IMR-90 (cell line): ENCODE results near the gene UCP3. TPM values are rescaled to one million over a fixed set of nuclear protein-coding genes. Genes with fewer than 3 reads are reported as not detected.

ENCODE experiments used
- ATAC-seq: fragments of 200-7000 bp; cut with Tn5 transposase; 2 replicates; pipeline ENCODE4 v1.9.1; 2020; ENCODE audit warnings: low read depth, mild to moderate bottlenecking, moderate library complexity
- BruUV-seq: library from RNA; stranded (reverse); fragments of 400-500 nt; replicated peaks from 2 replicates; lab custom pipeline; 2021; lab: Mats Ljungman, UMichigan
- CTCF ChIA-PET: fragments of 300-600 bp; formaldehyde crosslinking; extraction: SDS; loops from one replicate; lab custom pipeline; 2021; ENCODE audit warnings: antibody characterized with exemption; lab: Yijun Ruan, JAX
- POLR2A ChIA-PET: fragments of 300-600 bp; sonication (Branson Sonifier 250); formaldehyde crosslinking; loops from one replicate; lab custom pipeline; 2022; ENCODE audit warnings: antibody characterized with exemption; ENCODE audit not compliant: unreplicated experiment; lab: Charles Lee
- DNase-seq: peaks from one replicate; pipeline ENCODE4 v3.0.0; 2013
- H2AFZ ChIP-seq: replicated peaks from 2 replicates; pipeline ENCODE3; 2013; ENCODE audit warnings: low read length, mild to moderate bottlenecking; ENCODE audit not compliant: poor library complexity
- H2AK5ac ChIP-seq: 2 replicates; pipeline ENCODE4 v1.6.1; 2013; ENCODE audit warnings: low read depth, low read length, inconsistent platforms
- H2AK9ac ChIP-seq: replicated peaks from 2 replicates; pipeline ENCODE3; 2013; ENCODE audit warnings: mild to moderate bottlenecking, low read depth, low read length, moderate library complexity; ENCODE audit not compliant: poor library complexity
- H2BK120ac ChIP-seq: 2 replicates; pipeline ENCODE4 v1.6.1; 2013; ENCODE audit warnings: low read depth, low read length, inconsistent platforms
- H2BK15ac ChIP-seq: 3 replicates; pipeline ENCODE4 v1.6.1; 2013; ENCODE audit warnings: low read depth, low read length, inconsistent platforms
- H2BK20ac ChIP-seq: 2 replicates; pipeline ENCODE4 v1.6.1; 2013; ENCODE audit warnings: low read depth, mild to moderate bottlenecking, inconsistent platforms, low read length, moderate library complexity
- H2BK5ac ChIP-seq: 2 replicates; pipeline ENCODE4 v1.6.1; 2013; ENCODE audit warnings: mild to moderate bottlenecking, low read depth, low read length, inconsistent platforms; ENCODE audit not compliant: poor library complexity, severe bottlenecking
- H3K14ac ChIP-seq: replicated peaks from 2 replicates; pipeline ENCODE4 v1.6.1; 2013; ENCODE audit warnings: low read depth, low read length, inconsistent platforms
- H3K18ac ChIP-seq: 2 replicates; pipeline ENCODE4 v1.6.1; 2013; ENCODE audit warnings: low read depth, low read length, control low read depth
- H3K23ac ChIP-seq: 2 replicates; pipeline ENCODE4 v1.6.1; 2013; ENCODE audit warnings: low read depth, low read length, inconsistent platforms
- H3K27ac ChIP-seq: 2 replicates; pipeline ENCODE4 v1.5.1; 2013; ENCODE audit warnings: mild to moderate bottlenecking, control low read depth, low read length; ENCODE audit not compliant: insufficient read depth
- H3K27me3 ChIP-seq: 2 replicates; pipeline ENCODE4 v1.6.1; 2013; ENCODE audit warnings: low read length; ENCODE audit not compliant: control insufficient read depth, insufficient read depth
- H3K36me3 ChIP-seq: 2 replicates; pipeline ENCODE4 v1.6.1; 2013; ENCODE audit warnings: low read length, mixed read lengths; ENCODE audit not compliant: control insufficient read depth, insufficient read depth
- H3K4ac ChIP-seq: 2 replicates; pipeline ENCODE4 v1.6.1; 2013; ENCODE audit warnings: low read depth, low read length, inconsistent platforms
- H3K4me1 ChIP-seq: 2 replicates; pipeline ENCODE4 v1.6.1; 2013; ENCODE audit warnings: low read length, mixed read lengths; ENCODE audit not compliant: control insufficient read depth, insufficient read depth
- H3K4me2 ChIP-seq: 2 replicates; pipeline ENCODE4 v1.6.1; 2013; ENCODE audit warnings: low read depth, mild to moderate bottlenecking, control low read depth, low read length, moderate library complexity
- H3K4me3 ChIP-seq: 2 replicates; pipeline ENCODE4 v1.5.1; 2013; ENCODE audit warnings: low read depth, mild to moderate bottlenecking, control low read depth, low read length, moderate library complexity; ENCODE audit not compliant: insufficient read depth
- H3K56ac ChIP-seq: 2 replicates; pipeline ENCODE4 v1.6.1; 2013; ENCODE audit warnings: low read length, inconsistent platforms; ENCODE audit not compliant: insufficient read depth; ENCODE audit errors: extremely low read depth
- H3K79me1 ChIP-seq, 2 experiments: 2 replicates each; pipeline ENCODE4 v1.6.1; 2013; ENCODE audit warnings: low read length in 2 of 2, inconsistent platforms in 1 of 2, low read depth in 1 of 2
- H3K9ac ChIP-seq: 2 replicates; pipeline ENCODE4 v1.6.1; 2013; ENCODE audit warnings: low read depth, low read length, control low read depth
- H3K9me1 ChIP-seq: 2 replicates; pipeline ENCODE4 v1.6.1; 2013; ENCODE audit warnings: low read length, inconsistent platforms; ENCODE audit not compliant: insufficient read depth
- H3K9me3 ChIP-seq: 2 replicates; pipeline ENCODE4 v1.6.1; 2013; ENCODE audit warnings: low read length; ENCODE audit not compliant: control insufficient read depth, insufficient read depth
- H4K20me1 ChIP-seq: 2 replicates; pipeline ENCODE4 v1.6.1; 2013; ENCODE audit warnings: low read length, inconsistent platforms; ENCODE audit not compliant: insufficient read depth
- H4K5ac ChIP-seq: 2 replicates; pipeline ENCODE4 v1.6.1; 2013; ENCODE audit warnings: mild to moderate bottlenecking, low read depth, low read length, control low read depth
- H4K8ac ChIP-seq, 2 experiments: 2 replicates each; pipeline ENCODE4 v1.6.1; 2013; ENCODE audit warnings: low read depth in 2 of 2, low read length in 2 of 2, control low read depth in 1 of 2, inconsistent platforms in 1 of 2
- H4K91ac ChIP-seq: 2 replicates; pipeline ENCODE4 v1.6.1; 2013; ENCODE audit warnings: low read depth, low read length, inconsistent platforms; ENCODE audit not compliant: insufficient read depth
- CEBPB ChIP-seq: IDR thresholded peaks from 2 replicates; pipeline ENCODE4 v1.6.1; 2012; ENCODE audit warnings: low read depth, low read length, improper control_type of control experiment
- MAFK ChIP-seq: IDR thresholded peaks from 2 replicates; pipeline ENCODE4 v1.6.1; 2012; ENCODE audit warnings: low read depth, low read length, improper control_type of control experiment
- WGBS, 2 experiments: methylation state at CpG; one replicate each; pipeline versions ENCODE4 v1.1.5 to v1.1.7; 2013; ENCODE audit warnings: missing lambda C conversion rate in 2 of 2; ENCODE audit not compliant: insufficient read length in 1 of 2; ENCODE audit errors: extremely low coverage in 2 of 2; 5-methylcytosine and 5-hydroxymethylcytosine counted together
- dilution Hi-C: fragments of 300-500 bp; cut with HindIII; formaldehyde crosslinking; loops from one replicate; pipeline ENCODE4 v1.14.3; 2018; ENCODE audit warnings: low sequenced_read_pairs; ENCODE audit not compliant: unreplicated experiment
- in situ Hi-C: fragments of 300-500 bp; cut with MboI; formaldehyde crosslinking; loops from 3 replicates; pipeline ENCODE4 v1.14.3; 2019; ENCODE audit warnings: low sequenced_read_pairs, inconsistent platforms, mixed read lengths
- intact Hi-C: fragments of 100-400 bp; cut with micrococcal nuclease; formaldehyde crosslinking; loops from 2 replicates; pipeline ENCODE4 v1.10.0; 2022
- polyA plus RNA-seq, 3 experiments: library from polyadenylated mRNA; depleted of rRNA; stranded (reverse); fragments of >200 nt; gene quantifications; 2 replicates each; pipeline ENCODE4 v1.2.3, GENCODE V29; 2012; ENCODE audit warnings: low replicate concordance in 1 of 3
- total RNA-seq: library from RNA; depleted of rRNA; stranded (reverse); fragments of >200 nt; gene quantifications from 2 replicates; pipeline ENCODE4 v1.2.3, GENCODE V29; 2012
- TF ChIP-seq, protein P1 (sequence below): conservative IDR thresholded peaks from 2 replicates; pipeline ENCODE4 v1.5.1; 2012; ENCODE audit warnings: mild to moderate bottlenecking, low read depth, low read length, improper control_type of control experiment

The UCP3 gene
- total and polyA plus RNA-seq, 2 of the 4 experiments (the other 2 are of a cell fraction) = under 0.01 to 0.80 TPM

DNA sequence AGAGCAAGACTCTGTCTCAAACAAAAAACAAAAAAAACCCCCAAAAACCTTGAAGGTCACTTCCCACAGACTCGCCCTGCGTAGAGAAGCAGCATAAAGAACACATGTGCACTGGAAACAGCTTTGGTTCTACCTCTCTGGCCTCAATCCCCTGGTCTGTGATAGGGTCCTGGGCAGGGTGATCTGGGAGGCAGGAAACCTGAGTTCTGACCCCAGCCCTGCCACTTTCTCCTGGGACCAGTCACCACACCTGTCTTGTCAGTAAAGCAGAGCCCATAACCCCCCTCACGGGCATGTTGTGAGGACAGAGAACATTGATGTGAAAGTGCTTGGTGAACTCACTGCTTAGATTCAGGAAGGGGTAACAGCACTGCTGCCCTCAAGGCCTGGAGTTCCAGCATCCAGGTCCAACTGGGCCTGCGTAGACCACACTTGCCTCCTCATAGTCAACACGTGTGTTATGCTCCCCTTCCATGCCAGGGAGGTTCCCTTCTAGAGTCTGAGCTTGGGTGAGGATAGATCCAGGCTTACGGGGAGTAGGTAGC is 37.6 kb downstream of the UCP3 start (continued):
- TF ChIP-seq, protein P1, sequence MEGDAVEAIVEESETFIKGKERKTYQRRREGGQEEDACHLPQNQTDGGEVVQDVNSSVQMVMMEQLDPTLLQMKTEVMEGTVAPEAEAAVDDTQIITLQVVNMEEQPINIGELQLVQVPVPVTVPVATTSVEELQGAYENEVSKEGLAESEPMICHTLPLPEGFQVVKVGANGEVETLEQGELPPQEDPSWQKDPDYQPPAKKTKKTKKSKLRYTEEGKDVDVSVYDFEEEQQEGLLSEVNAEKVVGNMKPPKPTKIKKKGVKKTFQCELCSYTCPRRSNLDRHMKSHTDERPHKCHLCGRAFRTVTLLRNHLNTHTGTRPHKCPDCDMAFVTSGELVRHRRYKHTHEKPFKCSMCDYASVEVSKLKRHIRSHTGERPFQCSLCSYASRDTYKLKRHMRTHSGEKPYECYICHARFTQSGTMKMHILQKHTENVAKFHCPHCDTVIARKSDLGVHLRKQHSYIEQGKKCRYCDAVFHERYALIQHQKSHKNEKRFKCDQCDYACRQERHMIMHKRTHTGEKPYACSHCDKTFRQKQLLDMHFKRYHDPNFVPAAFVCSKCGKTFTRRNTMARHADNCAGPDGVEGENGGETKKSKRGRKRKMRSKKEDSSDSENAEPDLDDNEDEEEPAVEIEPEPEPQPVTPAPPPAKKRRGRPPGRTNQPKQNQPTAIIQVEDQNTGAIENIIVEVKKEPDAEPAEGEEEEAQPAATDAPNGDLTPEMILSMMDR = no peak
- no peak for TF ChIP-seq CEBPB

DNA sequence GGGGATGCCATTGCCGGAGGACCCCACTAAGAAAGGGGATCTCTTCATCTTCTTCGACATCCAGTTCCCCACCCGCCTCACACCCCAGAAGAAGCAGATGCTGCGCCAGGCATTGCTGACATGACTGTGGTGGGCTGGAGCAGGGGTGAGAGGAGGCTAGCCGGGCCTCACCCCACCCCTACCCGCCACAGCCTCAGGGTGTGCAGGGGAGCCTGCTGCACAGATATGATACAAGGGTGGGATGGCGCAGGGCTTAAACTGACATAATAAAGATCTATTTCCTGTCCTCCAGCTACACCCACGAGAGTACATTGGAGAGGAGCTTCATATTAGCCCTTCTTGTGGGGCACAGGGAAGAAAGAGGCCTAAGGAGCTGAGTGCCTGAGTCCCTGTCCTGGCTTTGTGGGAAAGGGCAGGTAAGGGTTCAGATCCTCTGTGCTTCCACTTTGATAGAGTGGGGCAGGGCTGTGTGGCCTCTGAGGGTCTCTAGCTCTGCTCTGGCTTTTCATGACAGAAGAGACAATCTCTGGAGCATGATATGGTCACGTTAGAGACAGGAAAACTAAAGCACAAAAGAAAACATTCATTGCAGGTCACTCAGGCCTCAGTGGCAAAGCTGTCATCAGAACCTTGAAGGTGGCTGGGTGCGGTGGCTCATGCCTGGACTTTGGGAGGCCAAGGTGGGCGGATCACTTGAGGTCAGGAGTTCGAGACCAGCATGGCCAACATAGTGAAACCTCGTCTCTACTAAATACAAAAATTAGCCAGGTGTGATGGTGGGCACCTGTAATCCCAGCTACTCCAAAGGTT is 38.7 kb downstream of the UCP3 start:
- no peaks in the 10 kb centered on the region for H3K27me3 ChIP-seq
- no peak overlapping the region for H4K8ac ChIP-seq
- ChIA-PET CTCF (no interaction called here), POLR2A (no interaction called here)
- no peak overlapping the region for H2BK15ac ChIP-seq
- no peak overlapping the region for H4K91ac ChIP-seq
- no peak for ATAC-seq
- no peak overlapping the region for H3K18ac ChIP-seq
- no peak overlapping the region for H3K14ac ChIP-seq
- H2BK120ac ChIP-seq = no peak overlapping the region
- H3K79me1 ChIP-seq = no peaks in the 10 kb centered on the region
- H3K9me1 ChIP-seq = 0 out of 2 replicates have a peak, but pooled peaks cover 4% of the 10 kb centered on the region
- no TSS peak for BruUV-seq
- H3K27ac ChIP-seq = no peak overlapping the region
- in situ Hi-C loops (loop anchor here (10.0 kb wide), 1 partner anchor 475 kb away; no protein-coding TSS in a partner anchor), intact Hi-C loops (no loop called here), dilution Hi-C loops (no loop called here)
- H3K36me3 ChIP-seq = no peaks in the 10 kb centered on the region
- H3K9ac ChIP-seq = no peak overlapping the region
- no peaks in the 10 kb centered on the region for H3K9me3 ChIP-seq
- no peak overlapping the region for H2BK5ac ChIP-seq
- H2AK9ac ChIP-seq = no peak overlapping the region
- H3K4me3 ChIP-seq = no peak overlapping the region
- 100% methylated on average over 1 of the region's 13 CpGs; no CpG with 5 or more reads in 1 of the 2 experiments for WGBS, 2 experiments
- no peak overlapping the region for H3K23ac ChIP-seq
- no peak overlapping the region for H4K5ac ChIP-seq
- H3K4ac ChIP-seq = no peak overlapping the region
- no peaks in the 10 kb centered on the region for H4K20me1 ChIP-seq
- H3K56ac ChIP-seq = no peak overlapping the region
- no peak overlapping the region for H3K4me2 ChIP-seq
- no peak overlapping the region for H2AK5ac ChIP-seq
- H2BK20ac ChIP-seq = no peak overlapping the region
- no peak for TF ChIP-seq MAFK
- no peak for DNase-seq
- H2AFZ ChIP-seq = peak overlapping the region; percentile 4
- H3K4me1 ChIP-seq = no peaks in the 10 kb centered on the region
